Measurements from ENCODE around the gene YAP1.

GRCh38 chr11:102223859-102224258, 113.6 kb downstream of the YAP1 start:
- TF ChIP-seq, protein P1, sequence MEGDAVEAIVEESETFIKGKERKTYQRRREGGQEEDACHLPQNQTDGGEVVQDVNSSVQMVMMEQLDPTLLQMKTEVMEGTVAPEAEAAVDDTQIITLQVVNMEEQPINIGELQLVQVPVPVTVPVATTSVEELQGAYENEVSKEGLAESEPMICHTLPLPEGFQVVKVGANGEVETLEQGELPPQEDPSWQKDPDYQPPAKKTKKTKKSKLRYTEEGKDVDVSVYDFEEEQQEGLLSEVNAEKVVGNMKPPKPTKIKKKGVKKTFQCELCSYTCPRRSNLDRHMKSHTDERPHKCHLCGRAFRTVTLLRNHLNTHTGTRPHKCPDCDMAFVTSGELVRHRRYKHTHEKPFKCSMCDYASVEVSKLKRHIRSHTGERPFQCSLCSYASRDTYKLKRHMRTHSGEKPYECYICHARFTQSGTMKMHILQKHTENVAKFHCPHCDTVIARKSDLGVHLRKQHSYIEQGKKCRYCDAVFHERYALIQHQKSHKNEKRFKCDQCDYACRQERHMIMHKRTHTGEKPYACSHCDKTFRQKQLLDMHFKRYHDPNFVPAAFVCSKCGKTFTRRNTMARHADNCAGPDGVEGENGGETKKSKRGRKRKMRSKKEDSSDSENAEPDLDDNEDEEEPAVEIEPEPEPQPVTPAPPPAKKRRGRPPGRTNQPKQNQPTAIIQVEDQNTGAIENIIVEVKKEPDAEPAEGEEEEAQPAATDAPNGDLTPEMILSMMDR (IDR thresholded peaks at IDR 0.05; ENCODE audit: insufficient read depth, low read length, poor library complexity, severe bottlenecking) = no peak
- no peak for TF ChIP-seq EZH2phosphoT487 (conservative IDR thresholded peaks at IDR 0.05; ENCODE audit: low read length)
